Measurements from ENCODE around the gene FAM169A.

- no peak for TF ChIP-seq CTCF (IDR thresholded peaks at IDR 0.05)
- TF ChIP-seq POLR2AphosphoS5 (IDR thresholded peaks at IDR 0.05), result no peak
- TF ChIP-seq POLR2A (IDR thresholded peaks at IDR 0.05), result no peak
Measured at GRCh38 chr5:74853256-74853655, 12.9 kb downstream of the FAM169A start.

Data from gastroesophageal sphincter (tissue), 3 donors.